ENCODE results near the gene CD63. TPM values are rescaled to one million over a fixed set of nuclear protein-coding genes. Genes with fewer than 3 reads are reported as not detected.
"Not testable (repeated sequence)": the region's sequence is repeated elsewhere in the genome, so short reads cannot be mapped to it uniquely, and the experiment has no call there.

The CD63 gene
- total RNA-seq, 4 donors from 2014 or later: 144 to 349 (median 264) TPM

DNA sequence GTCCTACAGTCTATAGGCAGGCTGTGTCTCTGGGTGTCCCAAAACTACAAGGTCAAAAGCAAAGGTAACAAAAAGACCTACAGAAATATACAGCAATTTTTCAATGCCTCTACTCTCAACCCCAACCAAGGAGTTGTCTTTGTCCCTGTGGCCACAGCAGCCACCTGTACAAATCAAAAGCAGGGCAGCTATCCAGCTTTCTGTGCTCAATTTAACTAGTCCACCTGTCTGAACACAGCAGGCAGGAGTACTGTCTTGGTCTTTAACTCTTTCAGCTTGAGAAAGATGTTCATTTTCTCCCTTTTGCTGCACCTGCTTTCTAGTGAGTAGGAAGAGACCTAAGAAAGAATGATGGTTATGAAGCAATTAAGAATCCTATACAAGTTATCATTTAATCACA lies 33.8 kb upstream of the CD63 start:
- Histone ChIP-seq H3K27me3 (no peaks in the 10 kb centered on the region), H3K36me3 (peaks cover 16 to 94% (median 16%) of the 10 kb centered on the region in 3 donors), H3K9me3 (no peaks in the 10 kb centered on the region), H3K27ac (no peak overlapping the region), H3K4me1 (no peaks in the 10 kb centered on the region), H3K4me3 (no peak overlapping the region)
- intact Hi-C loops (cut with DNase I): no loop called here
- TF ChIP-seq, protein P1, sequence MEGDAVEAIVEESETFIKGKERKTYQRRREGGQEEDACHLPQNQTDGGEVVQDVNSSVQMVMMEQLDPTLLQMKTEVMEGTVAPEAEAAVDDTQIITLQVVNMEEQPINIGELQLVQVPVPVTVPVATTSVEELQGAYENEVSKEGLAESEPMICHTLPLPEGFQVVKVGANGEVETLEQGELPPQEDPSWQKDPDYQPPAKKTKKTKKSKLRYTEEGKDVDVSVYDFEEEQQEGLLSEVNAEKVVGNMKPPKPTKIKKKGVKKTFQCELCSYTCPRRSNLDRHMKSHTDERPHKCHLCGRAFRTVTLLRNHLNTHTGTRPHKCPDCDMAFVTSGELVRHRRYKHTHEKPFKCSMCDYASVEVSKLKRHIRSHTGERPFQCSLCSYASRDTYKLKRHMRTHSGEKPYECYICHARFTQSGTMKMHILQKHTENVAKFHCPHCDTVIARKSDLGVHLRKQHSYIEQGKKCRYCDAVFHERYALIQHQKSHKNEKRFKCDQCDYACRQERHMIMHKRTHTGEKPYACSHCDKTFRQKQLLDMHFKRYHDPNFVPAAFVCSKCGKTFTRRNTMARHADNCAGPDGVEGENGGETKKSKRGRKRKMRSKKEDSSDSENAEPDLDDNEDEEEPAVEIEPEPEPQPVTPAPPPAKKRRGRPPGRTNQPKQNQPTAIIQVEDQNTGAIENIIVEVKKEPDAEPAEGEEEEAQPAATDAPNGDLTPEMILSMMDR (IDR thresholded peaks at IDR 0.05): no peak
- TF ChIP-seq POLR2A (IDR thresholded peaks at IDR 0.05): no peak
- DNase-seq: no peak

DNA sequence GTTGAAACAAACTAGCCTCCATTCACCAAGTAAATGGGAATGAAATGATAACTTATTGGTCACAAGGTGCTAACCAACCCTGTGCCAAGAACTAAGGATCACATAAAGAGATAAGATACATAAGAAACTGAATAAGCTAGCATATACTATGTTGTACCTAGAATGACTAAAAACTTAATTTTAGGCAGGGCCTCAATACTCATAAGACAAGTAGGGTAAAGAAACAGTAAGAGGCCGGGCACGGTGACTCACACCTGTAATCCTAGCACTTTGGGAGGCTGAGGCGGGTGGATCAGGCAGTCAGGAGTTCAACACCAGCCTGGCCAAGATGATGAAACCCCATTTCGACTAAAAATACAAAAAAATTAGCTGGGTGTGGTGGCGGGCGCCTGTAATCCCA lies 31.9 kb upstream of the CD63 start:
- intact Hi-C loops (cut with DNase I): no loop called here
- H3K9me3 ChIP-seq: no peaks in the 10 kb centered on the region
- H3K4me1 ChIP-seq: no peaks in the 10 kb centered on the region
- no peaks in the 10 kb centered on the region for H3K27me3 ChIP-seq
- H3K4me3 ChIP-seq: no peak overlapping the region
- H3K36me3 ChIP-seq: peaks cover 20 to 96% (median 21%) of the 10 kb centered on the region in 3 donors
- DNase-seq: no peak
- no peak for TF ChIP-seq POLR2A (IDR thresholded peaks at IDR 0.05)
- TF ChIP-seq, protein P1 (IDR thresholded peaks at IDR 0.05): no peak
- 61 to 78% methylated on average over 6 of the region's 6 CpGs for WGBS, 2 donors
- H3K27ac ChIP-seq: no peak overlapping the region

DNA sequence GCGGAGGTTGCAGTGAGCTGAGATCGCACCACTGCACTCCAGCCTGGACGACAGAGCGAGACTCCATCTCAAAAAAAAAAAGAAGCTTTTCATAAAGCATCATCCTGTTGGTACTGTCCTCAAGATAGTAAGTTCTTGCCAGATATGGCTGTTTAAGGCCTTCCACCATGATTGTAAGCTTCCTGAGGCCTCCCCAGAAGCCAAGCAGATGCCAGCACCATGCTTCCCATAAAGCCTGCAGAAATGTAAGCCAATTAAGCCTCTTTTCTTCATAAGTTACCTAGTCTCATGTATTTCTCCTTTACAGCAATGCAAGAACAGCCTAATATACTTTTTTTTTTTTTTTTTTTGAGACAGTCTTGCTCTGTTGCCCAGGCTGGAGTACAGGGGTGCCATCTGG lies 29.8 kb upstream of the CD63 start:
- H3K9me3 ChIP-seq; intact Hi-C loops (cut with DNase I); H3K4me1 ChIP-seq; H3K27ac ChIP-seq; H3K27me3 ChIP-seq; H3K4me3 ChIP-seq; DNase-seq: not testable (repeated sequence)
- WGBS, 2 donors: 93 to 100% methylated on average over 3 to 4 of the region's 4 CpGs
- peaks cover 20 to 100% (median 21%) of the 10 kb centered on the region in 3 donors for H3K36me3 ChIP-seq

DNA sequence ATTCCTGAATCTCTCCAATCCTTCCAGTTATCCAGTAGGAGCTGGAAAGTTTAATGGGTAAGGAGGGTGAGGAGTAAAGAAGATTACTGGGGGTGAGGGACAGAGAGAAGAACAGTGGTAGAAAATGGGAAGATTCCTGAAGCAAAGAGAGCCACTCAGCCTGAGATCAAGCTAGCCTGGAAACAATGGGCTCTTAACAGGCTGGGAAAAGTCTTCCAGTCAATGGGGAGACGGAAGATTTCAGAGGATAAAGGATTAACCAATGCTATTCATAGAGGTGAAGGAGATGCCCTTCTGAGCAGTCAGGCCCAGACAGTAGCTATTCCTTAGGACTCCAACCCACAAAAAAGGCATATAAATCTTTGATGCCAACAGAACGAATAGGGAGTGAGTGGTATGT lies 28.9 kb upstream of the CD63 start:
- no peaks in the 10 kb centered on the region for H3K4me1 ChIP-seq
- H3K27me3 ChIP-seq: no peaks in the 10 kb centered on the region
- H3K9me3 ChIP-seq: no peaks in the 10 kb centered on the region
- intact Hi-C loops (cut with DNase I): no loop called here
- H3K4me3 ChIP-seq: no peak overlapping the region
- H3K27ac ChIP-seq: no peak overlapping the region
- TF ChIP-seq, protein P1 (IDR thresholded peaks at IDR 0.05): no peak
- no peak for TF ChIP-seq POLR2A (IDR thresholded peaks at IDR 0.05)
- DNase-seq: no peak
- H3K36me3 ChIP-seq: peaks cover 20 to 100% (median 26%) of the 10 kb centered on the region in 3 donors
- WGBS, 2 donors: 62 to 76% methylated on average over 2 of the region's 2 CpGs

DNA sequence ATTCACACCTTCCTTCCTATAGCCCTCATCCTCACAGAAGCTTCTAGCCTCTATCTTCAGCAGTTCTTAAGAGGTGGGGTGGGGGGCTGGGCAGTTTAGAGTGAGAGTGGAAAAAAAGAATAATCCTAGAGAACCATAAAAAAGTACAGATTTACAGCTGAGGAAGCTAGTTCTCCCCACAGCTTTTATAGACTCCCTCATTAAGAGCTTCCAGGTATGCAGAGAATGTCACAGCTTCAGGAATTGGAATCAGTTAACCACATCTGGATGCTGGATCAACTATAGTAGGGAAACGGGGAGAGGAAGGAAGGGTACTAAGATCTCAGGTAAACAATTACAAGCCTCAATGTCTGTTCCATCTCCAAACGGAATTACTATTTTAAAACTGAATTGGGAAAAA lies 26.4 kb upstream of the CD63 start:
- no peak for DNase-seq
- H3K36me3 ChIP-seq: peaks cover 31 to 99% (median 32%) of the 10 kb centered on the region in 3 donors
- no peak for TF ChIP-seq POLR2A (IDR thresholded peaks at IDR 0.05)
- TF ChIP-seq, protein P1 (IDR thresholded peaks at IDR 0.05): no peak
- intact Hi-C loops (cut with DNase I): no loop called here
- H3K4me1 ChIP-seq: no peaks in the 10 kb centered on the region
- H3K4me3 ChIP-seq: no peak overlapping the region
- no peaks in the 10 kb centered on the region for H3K27me3 ChIP-seq
- WGBS, 2 donors: 69 to 70% methylated on average over 2 of the region's 2 CpGs
- no peaks in the 10 kb centered on the region for H3K9me3 ChIP-seq
- H3K27ac ChIP-seq: no peak overlapping the region
